NT2/D1 (cell line): ENCODE data around the gene FMN1.

Experiments used
- DNase-seq: peaks from one replicate; pipeline ENCODE4 v3.0.0-alpha.2; 2011; ENCODE audit warnings: low read depth, low spot score
- H3K27me3 ChIP-seq: 2 replicates; pipeline ENCODE4 v1.6.0; 2011; ENCODE audit warnings: mild to moderate bottlenecking; ENCODE audit not compliant: insufficient read length, insufficient read depth
- H3K36me3 ChIP-seq: 2 replicates; pipeline ENCODE4 v1.6.1; 2011; ENCODE audit warnings: mild to moderate bottlenecking, low read length, mixed read lengths; ENCODE audit not compliant: insufficient read depth, insufficient read length
- H3K4me1 ChIP-seq: 2 replicates; pipeline ENCODE4 v1.5.1; 2011; ENCODE audit not compliant: insufficient read depth, insufficient read length
- H3K4me3 ChIP-seq: 2 replicates; pipeline ENCODE4 v1.5.1; 2011; ENCODE audit warnings: low read depth; ENCODE audit not compliant: insufficient read length
- H3K9ac ChIP-seq: 2 replicates; pipeline ENCODE4 v1.6.0; 2011; ENCODE audit warnings: low read depth; ENCODE audit not compliant: insufficient read length
- H3K9me3 ChIP-seq: 2 replicates; pipeline ENCODE4 v1.5.1; 2011; ENCODE audit warnings: mild to moderate bottlenecking, low read length; ENCODE audit not compliant: insufficient read depth
- SUZ12 ChIP-seq: IDR thresholded peaks from 2 replicates; pipeline ENCODE4 v1.6.1; 2011; ENCODE audit not compliant: insufficient read length, insufficient read depth; ENCODE audit errors: extremely low read depth
- YY1 ChIP-seq: IDR thresholded peaks from 2 replicates; pipeline ENCODE4 v1.6.1; 2011; ENCODE audit not compliant: insufficient read length, insufficient read depth
- ZNF274 ChIP-seq: IDR thresholded peaks from 2 replicates; pipeline ENCODE4 v1.6.1; 2011; ENCODE audit warnings: mild to moderate bottlenecking, low read depth, low read length

The FMN1 gene

DNA sequence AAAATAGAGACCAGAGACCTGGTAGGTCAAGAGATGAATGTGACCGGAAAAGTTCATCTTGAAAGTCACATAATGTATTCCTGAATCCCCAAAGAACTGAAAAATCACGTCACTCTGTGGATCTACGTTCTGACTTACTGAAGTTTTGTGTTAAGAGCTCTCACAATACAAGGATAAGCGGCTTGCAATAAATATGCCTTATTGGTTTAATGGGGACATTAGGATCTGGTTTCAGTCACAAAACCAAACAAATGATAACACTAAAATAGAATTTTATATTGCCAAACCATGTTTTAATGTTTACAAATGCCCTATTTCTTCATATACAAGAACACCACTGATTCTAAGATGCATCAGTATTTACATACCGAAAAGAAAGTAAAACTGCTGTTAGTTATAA, 164.2 kb downstream of the FMN1 start:
- Histone ChIP-seq H3K27me3 (no peaks in the 10 kb centered on the region), H3K4me3 (no peak overlapping the region), H3K9me3 (no peaks in the 10 kb centered on the region), H3K9ac (no peak overlapping the region), H3K4me1 (no peaks in the 10 kb centered on the region), H3K36me3 (no peaks in the 10 kb centered on the region)
- DNase-seq = no peak
- TF ChIP-seq YY1 (no peak), SUZ12 (no peak), ZNF274 (no peak)

DNA sequence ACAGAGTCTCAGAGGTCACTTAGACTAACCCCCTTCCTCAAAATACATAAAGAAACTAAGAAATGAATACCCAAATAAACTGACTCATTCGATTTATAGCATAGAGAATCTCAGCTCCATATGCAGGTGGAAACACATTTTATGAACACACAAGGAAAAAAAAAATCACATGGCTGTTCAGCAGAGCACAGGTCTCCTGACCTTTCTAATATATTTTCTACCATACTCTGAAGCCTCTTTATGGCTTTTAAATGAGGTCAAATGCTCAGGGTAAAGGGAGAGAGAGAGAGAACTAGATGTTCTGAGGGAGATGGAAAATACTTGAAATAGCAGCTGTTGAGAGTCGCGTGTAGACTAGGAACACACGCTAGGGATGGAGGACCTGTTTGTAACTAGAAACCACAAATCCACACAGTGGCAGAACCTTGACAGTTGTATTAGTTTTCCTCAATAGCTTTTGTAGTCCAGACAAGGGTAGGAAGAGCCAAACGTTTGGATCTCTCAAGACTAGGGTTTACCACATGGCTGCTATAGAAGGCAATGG, 165.3 kb downstream of the FMN1 start:
- Histone ChIP-seq H3K4me1 (no peaks in the 10 kb centered on the region), H3K27me3 (no peaks in the 10 kb centered on the region), H3K4me3 (no peak overlapping the region), H3K36me3 (no peaks in the 10 kb centered on the region), H3K9ac (no peak overlapping the region), H3K9me3 (no peaks in the 10 kb centered on the region)
- DNase-seq = no peak
- TF ChIP-seq SUZ12 (no peak), YY1 (no peak), ZNF274 (no peak)

DNA sequence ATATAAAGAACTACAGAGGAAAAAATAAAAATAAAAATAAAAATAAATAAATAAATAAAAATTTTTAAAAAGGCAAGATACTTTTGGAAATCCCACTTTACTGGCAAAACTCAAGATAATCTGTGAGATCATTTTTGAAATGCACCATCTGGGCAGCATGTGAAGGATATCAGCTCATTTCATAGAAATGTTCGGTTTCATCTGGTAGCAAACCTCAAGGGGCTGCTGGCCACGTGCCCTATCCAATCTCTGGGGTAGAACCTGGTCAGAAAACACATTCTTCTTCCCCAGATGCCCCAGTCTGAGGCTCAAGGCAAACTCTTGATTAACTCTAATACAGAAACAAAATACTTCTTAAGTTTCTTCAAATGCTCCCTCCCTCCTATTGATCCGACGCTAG, 166.0 kb downstream of the FMN1 start:
- Histone ChIP-seq H3K27me3 (no peaks in the 10 kb centered on the region), H3K9ac (no peak overlapping the region), H3K4me1 (no peaks in the 10 kb centered on the region), H3K4me3 (no peak overlapping the region), H3K9me3 (no peaks in the 10 kb centered on the region), H3K36me3 (no peaks in the 10 kb centered on the region)
- TF ChIP-seq ZNF274 = no peak
- no peak for TF ChIP-seq YY1
- no peak for TF ChIP-seq SUZ12
- DNase-seq = no peak

DNA sequence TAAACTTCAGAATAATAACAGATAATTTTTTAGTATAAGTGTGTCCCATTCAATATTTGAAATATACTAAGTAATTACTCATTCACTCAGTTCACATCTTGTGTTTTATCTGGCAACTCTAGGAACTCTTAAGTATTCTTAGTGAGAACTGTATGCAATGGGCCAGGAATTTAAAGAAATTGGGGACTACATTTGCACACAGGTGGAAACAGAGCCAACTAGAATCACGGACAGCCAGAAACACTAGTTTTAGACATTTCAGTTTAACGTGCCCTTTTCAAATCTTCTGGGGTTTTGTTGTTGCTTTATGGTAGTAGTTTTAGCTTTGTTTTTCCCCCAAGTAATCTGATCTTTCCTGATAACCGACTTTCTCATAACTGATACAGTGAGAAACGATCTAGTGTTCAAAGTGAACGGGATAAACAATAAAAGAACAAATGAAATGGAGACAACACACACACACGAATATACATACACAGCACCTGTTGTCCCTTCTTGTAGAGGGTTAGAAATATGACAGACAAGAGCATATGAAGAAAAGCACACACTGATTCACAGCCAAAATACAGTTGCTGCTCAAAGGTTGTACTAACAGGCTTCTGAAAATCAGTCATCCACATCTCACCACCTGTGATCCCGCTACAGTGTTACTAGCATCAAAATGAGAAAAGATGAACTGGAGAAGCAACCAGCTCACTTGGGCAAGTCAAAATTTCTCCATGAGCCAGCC, 167.0 kb downstream of the FMN1 start:
- DNase-seq = no peak
- Histone ChIP-seq H3K4me1 (peaks cover 3% of the 10 kb centered on the region), H3K9me3 (no peaks in the 10 kb centered on the region), H3K36me3 (no peaks in the 10 kb centered on the region), H3K9ac (no peak overlapping the region), H3K27me3 (no peaks in the 10 kb centered on the region), H3K4me3 (no peak overlapping the region)
- no peak for TF ChIP-seq YY1
- TF ChIP-seq ZNF274 = no peak
- no peak for TF ChIP-seq SUZ12

DNA sequence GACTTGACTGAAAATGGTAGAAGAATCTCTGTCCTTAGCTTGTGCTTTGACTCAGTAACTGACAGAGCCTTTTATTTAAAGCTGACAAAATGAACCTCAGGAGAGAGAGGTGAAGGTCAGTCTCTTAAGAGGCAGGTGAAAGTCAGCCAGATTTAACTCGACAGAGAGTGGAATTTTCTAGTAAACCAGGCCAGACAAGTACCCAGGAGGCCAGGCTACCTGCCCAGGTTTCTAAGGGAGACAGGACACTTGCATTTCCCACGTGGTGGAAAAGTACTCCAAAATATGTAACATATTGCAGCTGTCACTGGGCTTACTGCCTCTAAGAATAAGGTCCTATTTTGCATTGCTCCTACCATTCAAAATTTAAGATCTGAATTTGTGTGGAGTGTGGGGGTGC, 167.9 kb downstream of the FMN1 start:
- Histone ChIP-seq H3K4me1 (peaks cover 3% of the 10 kb centered on the region), H3K4me3 (no peak overlapping the region), H3K27me3 (no peaks in the 10 kb centered on the region), H3K36me3 (no peaks in the 10 kb centered on the region), H3K9me3 (no peaks in the 10 kb centered on the region), H3K9ac (no peak overlapping the region)
- TF ChIP-seq SUZ12 = no peak
- TF ChIP-seq ZNF274 = no peak
- no peak for TF ChIP-seq YY1
- DNase-seq = no peak

DNA sequence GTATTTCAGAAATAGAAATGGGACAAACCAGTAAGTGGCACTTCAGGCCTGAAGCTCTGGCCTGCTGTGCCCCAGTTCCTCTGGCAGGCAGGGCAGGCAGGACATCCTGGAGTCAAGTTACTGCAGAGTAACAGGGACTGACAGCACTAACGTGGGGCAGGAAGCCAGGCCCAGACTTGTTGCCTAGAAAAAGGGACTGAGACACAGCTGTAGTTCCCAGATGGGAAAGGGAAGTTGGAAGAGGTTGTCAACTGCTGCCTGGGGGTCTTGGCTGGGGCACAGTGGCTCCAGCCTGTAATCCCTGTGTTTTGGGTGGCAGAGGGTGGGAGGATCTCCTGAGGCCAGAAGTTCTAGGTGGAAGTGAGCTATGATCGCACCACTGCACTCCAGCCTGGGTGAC, 171.9 kb downstream of the FMN1 start:
- TF ChIP-seq YY1 (no peak), ZNF274 (no peak), SUZ12 (no peak)
- no peak overlapping the region for H3K4me3 ChIP-seq
- H3K9me3 ChIP-seq = no peaks in the 10 kb centered on the region; the same call in 1 of the 2 replicates
- no peaks in the 10 kb centered on the region for H3K27me3 ChIP-seq
- peak overlapping the region; percentile 32 for H3K9ac ChIP-seq
- H3K4me1 ChIP-seq = peaks cover 3% of the 10 kb centered on the region
- no peak for DNase-seq
- no peaks in the 10 kb centered on the region for H3K36me3 ChIP-seq

DNA sequence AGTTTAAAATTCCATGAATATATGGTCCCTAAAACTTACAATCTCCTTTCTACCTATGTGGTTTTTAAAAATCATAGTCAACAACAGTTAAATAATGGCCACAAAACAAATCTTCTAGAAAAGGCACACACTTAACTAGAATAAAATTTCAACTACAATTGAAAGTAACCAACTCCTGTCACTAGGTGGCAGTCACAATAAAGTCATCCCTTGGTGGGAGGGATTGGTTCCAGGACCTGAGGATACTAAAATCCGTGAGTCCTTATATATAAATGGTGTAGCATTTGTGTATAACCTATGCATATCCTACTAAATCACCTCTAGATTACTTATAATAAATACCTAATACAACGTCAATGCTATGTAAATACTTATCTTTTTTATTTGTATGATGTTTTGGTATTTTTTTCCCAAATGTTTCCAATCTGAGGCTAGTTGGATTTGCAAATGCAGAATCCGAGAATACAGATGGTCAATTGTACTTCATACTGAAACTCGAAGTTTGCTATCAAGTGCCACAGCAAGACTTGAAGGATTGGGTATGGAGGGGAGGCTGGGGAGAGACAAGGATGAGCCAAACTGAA, 172.6 kb downstream of the FMN1 start:
- H3K4me1 ChIP-seq = peaks cover 3% of the 10 kb centered on the region
- no peak overlapping the region for H3K4me3 ChIP-seq
- H3K9ac ChIP-seq = no peak overlapping the region
- DNase-seq = no peak
- H3K9me3 ChIP-seq = no peaks in the 10 kb centered on the region; the same call in 1 of the 2 replicates
- H3K27me3 ChIP-seq = no peaks in the 10 kb centered on the region
- H3K36me3 ChIP-seq = no peaks in the 10 kb centered on the region
- no peak for TF ChIP-seq YY1
- no peak for TF ChIP-seq ZNF274
- TF ChIP-seq SUZ12 = no peak
